Jurkat, Clone E6-1 (cell line): ENCODE results near the gene OR2C3. TPM values are rescaled to one million over a fixed set of nuclear protein-coding genes. Genes with fewer than 3 reads are reported as not detected.
A peak's percentile ranks its signal among the peaks of the same experiment; 100 is the strongest.

Experiments used
- DNase-seq: peaks from one replicate; pipeline ENCODE4 v3.0.0-alpha.2; 2011; ENCODE audit warnings: low read depth, low spot score
- H3K4me3 ChIP-seq: 2 replicates; pipeline ENCODE4 v1.5.1; 2011; ENCODE audit warnings: mild to moderate bottlenecking, low read length, control low read depth, moderate library complexity
- polyA plus RNA-seq: library from polyadenylated mRNA; unstranded; fragments of >200 nt; gene quantifications from one replicate; pipeline ENCODE4 v1.2.1, GENCODE V29; 2012; ENCODE audit warnings: missing spikeins; ENCODE audit not compliant: insufficient read length, insufficient read depth

OR2C3 gene
- polyA plus RNA-seq: not detected

DNA sequence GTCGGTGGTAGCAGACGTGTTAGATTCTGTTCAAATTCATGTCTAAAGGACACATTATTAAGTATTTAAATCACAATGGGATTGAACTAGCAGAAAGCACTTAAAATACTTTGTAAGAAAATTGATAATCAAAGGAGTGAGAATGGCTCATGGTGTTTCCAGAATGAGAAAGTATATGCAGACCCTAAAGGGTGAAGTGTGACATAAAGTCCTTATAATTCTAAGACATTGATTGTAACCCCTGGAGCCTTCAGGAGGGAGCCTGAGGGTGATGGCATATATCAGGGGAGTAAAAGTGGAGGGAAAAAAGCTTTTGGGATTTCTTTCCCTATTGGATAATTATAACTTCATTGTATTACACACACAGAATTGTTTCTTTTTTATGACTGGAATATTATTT, at the start of gene OR2C3:
Gene OR2C3, minus strand, starts transcription at position 101 of the 400 bp plus-strand sequence. CDS start 3,929 bp downstream, outside the sequence.
- no peak for DNase-seq
- no peak within 1 kb of the TSS for H3K4me3 ChIP-seq

- H3K4me3 ChIP-seq: no peak overlapping the region
- DNase-seq: no peak
Measured at GRCh38 chr1:247578946-247579460, 42.8 kb upstream of the OR2C3 start.

DNA sequence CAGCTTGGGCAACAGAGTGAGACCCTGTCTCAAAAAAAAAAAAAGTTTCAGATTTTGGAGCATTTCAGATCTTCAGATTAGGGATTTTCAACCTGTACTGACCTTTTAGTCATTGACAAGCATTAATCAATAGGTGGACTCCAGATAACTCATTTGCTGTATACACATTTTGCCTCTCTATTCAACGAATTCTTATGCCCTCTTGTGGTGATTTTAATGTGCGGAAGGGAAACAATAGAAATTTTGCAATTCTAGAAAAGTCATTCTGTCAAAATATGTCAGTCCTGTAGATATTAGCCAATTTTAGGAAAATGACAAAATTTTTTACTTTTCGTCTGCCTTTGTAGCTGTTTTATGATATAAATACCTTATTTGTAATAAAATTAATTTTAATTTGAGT, 40.3 kb upstream of the OR2C3 start:
- peak; percentile 23 for DNase-seq
- no peak overlapping the region for H3K4me3 ChIP-seq

DNA sequence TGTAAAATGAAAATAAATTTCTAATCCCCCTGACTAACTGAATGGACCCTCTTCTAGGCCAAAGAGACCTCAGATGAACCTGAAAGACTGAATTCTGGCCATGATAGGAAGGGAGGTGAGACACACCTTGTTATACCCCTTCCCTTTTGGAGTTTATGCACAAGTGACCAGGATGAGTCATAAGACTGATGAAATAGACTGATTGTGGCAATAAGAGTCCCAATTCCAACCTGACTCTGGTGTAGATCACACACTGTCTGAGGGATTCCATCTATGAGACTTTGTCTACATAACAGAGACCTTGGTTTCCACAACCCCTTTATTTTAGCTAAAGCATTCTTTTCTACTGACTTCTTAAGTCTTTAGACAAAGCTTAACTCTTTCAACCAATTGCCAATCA, 38.4 kb upstream of the OR2C3 start:
- H3K4me3 ChIP-seq: no peak overlapping the region
- no peak for DNase-seq

- no peak for DNase-seq
- no peak overlapping the region for H3K4me3 ChIP-seq
Measured at GRCh38 chr1:247574236-247574635, 38.0 kb upstream of the OR2C3 start.

- no peak for DNase-seq
- no peak overlapping the region for H3K4me3 ChIP-seq
Measured at GRCh38 chr1:247562198-247562597, 26.0 kb upstream of the OR2C3 start.

- no peak overlapping the region for H3K4me3 ChIP-seq
- no peak for DNase-seq
Measured at GRCh38 chr1:247561711-247562110, 25.5 kb upstream of the OR2C3 start.

DNA sequence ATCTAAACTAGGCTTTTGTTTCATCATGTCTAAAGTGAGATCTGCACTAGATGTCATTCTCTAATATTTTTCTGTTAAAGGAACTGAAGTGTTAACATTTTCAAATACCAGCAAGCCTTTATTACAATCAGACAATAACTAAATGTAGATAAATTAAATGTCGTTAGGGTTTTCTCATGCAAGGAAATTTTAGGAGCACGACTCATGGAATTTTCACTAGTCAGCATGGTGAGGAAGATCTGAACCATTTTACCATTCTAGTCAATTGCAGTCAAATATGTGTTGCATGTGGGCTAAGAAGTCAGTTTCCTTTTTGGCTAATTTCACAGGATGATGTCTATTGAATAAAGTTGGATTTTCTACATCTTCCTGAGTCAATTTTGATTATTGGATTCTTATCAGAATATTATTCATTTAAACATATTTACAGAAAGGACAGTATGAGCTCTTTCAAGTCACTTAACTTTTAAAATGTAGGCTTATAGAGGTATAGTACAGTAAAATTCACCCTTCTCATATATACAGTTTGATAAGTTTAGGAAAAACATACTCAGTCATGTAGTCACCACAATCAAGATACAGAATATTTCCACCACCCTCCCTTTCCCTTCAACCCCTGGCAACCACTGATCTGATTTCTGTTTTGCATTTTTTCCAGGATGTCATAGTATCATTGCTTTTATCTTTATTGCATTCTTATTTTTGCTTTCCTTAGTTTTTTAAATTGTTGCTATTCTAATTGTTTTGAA, 21.9 kb upstream of the OR2C3 start:
- no peak overlapping the region for H3K4me3 ChIP-seq
- DNase-seq: no peak

- no peak for DNase-seq
- no peak overlapping the region for H3K4me3 ChIP-seq
Measured at GRCh38 chr1:247552231-247552630, 16.0 kb upstream of the OR2C3 start.

- no peak overlapping the region for H3K4me3 ChIP-seq
- no peak for DNase-seq
Measured at GRCh38 chr1:247551721-247552120, 15.5 kb upstream of the OR2C3 start.

GRCh38 chr1:247548769-247549182, 12.5 kb upstream of the OR2C3 start, which contains the start of gene GCSAML:
GCSAML (plus strand) TSS chr1:247549134; CDS start chr1:247549192, 58 bp downstream.
- H3K4me3 ChIP-seq: no peak within 1 kb of the TSS
- peak; percentile 5 for DNase-seq

DNA sequence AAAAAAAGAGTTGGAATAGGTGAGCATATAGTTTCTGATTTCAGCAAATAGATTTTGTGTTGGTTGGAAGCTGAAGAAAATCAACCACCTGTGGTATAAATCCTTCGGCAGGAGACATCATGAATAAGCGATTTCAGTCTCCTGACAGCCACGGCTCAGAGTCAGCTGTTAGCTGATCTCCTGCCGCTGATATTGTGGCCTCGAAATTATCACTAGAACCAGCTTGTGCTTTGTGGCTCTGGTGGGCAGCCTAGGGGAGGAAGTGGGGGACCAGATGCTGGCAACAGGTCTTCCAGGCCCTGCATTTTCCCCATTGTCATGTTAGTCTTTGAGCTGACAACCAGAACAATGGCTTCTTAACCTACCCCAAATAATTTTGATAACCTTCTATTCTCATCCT, 11.9 kb upstream of the OR2C3 start:
- H3K4me3 ChIP-seq: no peak overlapping the region
- DNase-seq: peak; percentile 75

- no peak for DNase-seq
- H3K4me3 ChIP-seq: no peak overlapping the region
Measured at GRCh38 chr1:247542811-247543210, 6.6 kb upstream of the OR2C3 start.

GRCh38 chr1:247540581-247540980, 4.3 kb upstream of the OR2C3 start:
- H3K4me3 ChIP-seq: no peak overlapping the region
- no peak for DNase-seq

GRCh38 chr1:247539215-247539614, 3.0 kb upstream of the OR2C3 start:
- no peak overlapping the region for H3K4me3 ChIP-seq
- no peak for DNase-seq

DNA sequence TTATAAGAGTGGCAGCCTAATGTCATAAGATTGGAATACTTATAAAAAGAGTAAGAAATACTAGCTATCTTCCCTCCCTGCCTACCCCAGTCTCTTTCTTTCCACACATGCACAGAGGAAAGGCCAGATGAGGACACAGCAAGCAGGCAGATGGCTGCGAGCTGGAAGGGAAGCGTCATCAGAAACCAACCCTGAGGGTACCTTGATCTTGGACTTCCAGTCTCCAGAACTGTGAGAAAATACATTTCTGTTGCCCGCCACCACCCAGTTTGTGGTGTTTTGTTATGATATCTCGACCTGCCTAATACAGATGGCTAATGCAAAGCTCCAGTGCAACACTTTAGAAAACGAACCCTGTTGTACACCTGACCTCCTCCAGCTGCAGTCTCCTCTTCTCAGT, 2.3 kb upstream of the OR2C3 start:
- H3K4me3 ChIP-seq: no peak overlapping the region
- no peak for DNase-seq

DNA sequence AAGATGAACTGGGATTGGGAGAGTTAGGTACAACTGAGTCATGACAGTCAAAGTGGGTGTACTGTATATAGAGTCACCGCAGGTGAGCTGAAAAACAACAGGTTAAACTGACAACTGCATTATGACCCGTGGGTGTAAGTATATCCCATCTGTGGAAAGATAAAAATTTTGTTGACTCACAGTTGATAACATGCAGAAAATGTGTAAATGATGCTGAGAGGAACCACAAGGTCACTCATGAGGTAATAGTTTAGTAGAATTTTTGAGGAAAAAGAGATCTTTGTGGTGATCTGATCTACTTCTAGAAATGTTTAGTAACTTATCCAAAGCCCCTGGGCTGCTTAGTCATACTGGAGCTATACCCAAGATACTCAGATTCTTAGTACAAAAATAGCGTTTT, 838 bp downstream of the OR2C3 start:
- no peak for DNase-seq
- H3K4me3 ChIP-seq: no peak overlapping the region

- no peak overlapping the region for H3K4me3 ChIP-seq
- no peak for DNase-seq
Measured at GRCh38 chr1:247531937-247532336, 4.3 kb downstream of the OR2C3 start.

DNA sequence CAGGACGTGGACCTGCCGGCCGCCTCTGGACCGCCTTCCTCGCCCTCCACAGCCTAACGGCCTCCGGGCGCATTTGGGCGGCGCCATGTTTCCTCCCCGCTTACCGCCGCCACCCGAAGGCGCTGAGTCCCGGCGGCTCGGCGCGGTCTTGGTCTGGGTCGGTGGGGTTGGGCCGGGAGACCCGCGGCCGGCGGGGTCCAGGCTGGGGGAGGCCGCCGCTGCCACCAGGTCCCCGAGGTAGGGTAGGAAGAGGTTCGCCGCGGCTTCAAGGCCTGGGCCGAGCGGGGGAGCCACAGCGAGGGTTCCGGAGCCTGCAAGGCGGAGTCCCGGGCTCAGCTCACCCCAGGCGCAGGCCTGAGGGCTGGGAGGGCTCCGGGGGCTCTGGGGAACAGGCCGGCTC, 5.5 kb downstream of the OR2C3 start:
- no peak overlapping the region for H3K4me3 ChIP-seq
- DNase-seq: no peak

GRCh38 chr1:247529771-247530355, 6.4 kb downstream of the OR2C3 start:
- DNase-seq: no peak
- H3K4me3 ChIP-seq: no peak overlapping the region
